Stimulated activated CD8-positive, alpha-beta memory T cell treated with anti-CD3 and anti-CD28 coated beads, Interleukin-4, amount 100 ng/mL, for 48 hours (primary cell): Measurements from ENCODE around the gene INPP4B.

Experiments
- DNase-seq: peaks from one replicate; pipeline ENCODE4 v3.0.0-alpha.2; 2020

INPP4B gene

GRCh38 chr4:142329313-142329712, 516.8 kb downstream of the INPP4B start:
- DNase-seq = no peak

GRCh38 chr4:142326181-142326580, 519.9 kb downstream of the INPP4B start:
- no peak for DNase-seq

DNA sequence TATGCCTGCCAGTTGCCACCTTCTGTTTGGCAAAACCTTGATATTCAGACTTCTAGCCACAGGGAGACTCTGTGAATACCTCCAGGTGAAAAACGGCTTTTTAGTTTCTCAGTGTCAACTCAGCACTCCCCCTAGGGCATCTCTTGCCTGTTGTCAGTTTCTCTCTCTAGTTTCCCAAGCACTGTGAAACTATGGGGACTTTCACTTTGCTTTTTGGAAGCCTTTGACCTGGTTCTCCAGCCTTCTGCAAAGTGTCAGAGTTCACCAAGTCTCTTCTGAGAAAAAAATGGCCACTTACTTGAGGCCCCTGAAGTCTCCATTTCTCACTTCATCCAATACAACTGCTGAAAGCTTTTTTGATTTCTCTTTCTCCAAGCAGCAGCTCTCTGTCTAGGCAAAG, 521.5 kb downstream of the INPP4B start:
- DNase-seq = no peak

- DNase-seq = no peak
Measured at GRCh38 chr4:142322996-142323395, 523.1 kb downstream of the INPP4B start.

DNA sequence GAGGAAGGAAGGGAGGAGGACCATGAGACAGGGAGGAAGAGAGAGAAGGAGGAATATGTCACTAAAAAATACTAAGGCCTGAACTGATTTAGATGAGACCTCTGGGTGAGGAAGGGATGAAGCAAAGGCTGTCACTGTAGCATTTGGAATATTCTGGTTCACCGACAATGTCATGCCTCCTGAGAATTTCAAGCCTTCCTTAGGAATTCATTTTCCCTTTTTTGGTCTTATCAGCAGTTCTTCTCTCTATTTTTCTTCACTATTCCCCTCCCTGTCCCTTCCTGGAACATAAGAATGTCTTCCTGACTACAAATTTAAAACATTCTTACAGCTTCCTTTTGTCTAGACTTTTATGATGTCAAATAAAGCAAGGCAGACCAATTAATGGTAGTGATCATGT, 527.8 kb downstream of the INPP4B start:
- DNase-seq = no peak

DNA sequence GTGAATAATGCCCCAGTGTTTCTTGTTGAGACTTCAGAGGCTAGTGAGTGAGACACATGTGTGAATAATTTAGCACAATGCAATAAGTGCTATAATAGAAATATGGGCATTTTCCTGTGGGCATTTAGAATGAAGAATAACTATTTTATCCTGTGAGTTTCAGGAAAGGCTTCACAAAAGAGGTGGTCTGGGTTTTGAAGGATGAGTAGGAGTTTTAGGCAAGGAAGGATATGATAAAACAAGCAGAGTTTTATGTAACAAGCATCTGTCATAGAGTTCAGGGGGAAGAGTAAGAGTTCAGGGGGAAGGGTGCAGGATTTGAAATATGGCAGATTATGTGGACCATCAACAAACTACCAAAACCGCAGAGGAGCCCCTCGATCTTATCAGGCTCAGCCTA, 529.2 kb downstream of the INPP4B start:
- no peak for DNase-seq

DNA sequence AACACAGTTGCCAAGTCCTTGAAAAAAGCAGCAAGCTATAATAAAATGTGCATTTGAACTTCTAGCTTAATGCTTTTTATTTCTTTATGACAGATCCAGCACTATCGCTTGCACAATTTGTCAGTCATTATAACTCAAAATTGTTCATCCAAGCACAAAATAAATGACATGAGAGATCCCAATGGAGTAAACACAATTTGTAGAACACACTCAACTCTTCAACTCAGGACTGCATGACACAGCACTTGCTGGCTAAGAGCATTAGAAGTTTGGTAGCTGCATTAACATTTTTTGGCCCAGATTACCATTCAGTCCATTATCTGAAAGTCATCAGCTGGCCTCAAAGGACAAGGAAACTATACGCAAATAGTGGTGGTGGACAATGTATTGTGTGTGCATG, 530.1 kb downstream of the INPP4B start:
- no peak for DNase-seq

DNA sequence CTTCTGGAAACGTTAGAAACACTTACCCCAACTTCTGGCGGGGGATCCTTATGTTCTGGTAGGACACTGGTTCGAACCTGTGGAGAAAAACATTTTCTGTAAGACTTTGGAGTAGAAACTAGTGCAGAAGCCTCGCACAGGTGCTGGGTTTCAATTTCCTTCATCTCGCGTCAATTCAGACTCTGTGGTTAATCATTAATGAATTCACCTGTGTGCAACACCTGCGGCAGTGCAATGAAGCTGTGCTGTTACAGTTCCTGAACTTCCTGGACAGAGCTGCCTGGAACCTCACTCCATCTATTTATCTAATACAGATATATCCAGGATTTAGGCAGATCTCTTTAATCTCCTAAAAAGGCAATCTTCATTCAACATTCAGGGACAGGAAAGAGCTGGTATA, 531.4 kb downstream of the INPP4B start:
- no peak for DNase-seq

DNA sequence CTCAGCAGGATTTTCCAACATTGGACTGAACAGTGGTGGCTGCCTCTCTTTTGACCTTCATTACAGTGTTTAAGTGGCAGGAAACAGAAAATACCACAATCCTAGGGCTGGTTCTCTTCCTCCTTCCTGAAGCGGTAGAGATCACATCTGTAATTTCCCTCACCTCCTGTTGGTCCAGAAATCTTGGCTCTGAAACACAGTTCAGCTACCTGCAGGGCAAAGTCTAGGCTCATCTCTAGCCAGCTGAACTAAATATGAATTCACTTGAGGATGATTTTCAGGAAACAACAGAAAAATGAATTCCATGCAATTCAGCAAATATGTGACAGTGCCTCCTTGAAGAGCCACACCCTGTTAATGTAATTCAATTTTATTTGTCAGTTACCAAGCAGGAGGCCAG, 531.9 kb downstream of the INPP4B start:
- DNase-seq = no peak

- DNase-seq = no peak
Measured at GRCh38 chr4:142312391-142312790, 533.7 kb downstream of the INPP4B start.

DNA sequence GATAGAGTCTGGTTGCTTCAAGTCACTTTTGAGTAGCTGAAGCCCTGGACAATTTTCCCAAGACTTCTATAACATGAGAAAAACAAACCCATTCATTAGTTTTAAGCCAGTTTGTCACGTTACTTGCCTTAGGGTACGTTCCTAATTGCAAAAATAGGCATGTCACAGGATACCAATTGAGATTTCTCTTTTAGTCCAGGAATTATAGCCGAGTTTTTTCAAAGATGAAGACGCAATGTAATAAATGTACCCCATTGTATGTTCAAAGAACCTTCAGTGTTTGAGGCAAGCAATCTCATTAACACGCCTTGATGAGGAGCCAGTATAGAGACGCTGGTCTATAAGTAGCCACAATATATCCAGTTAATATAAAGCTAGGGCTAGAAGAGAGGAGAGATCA, 534.2 kb downstream of the INPP4B start:
- no peak for DNase-seq

DNA sequence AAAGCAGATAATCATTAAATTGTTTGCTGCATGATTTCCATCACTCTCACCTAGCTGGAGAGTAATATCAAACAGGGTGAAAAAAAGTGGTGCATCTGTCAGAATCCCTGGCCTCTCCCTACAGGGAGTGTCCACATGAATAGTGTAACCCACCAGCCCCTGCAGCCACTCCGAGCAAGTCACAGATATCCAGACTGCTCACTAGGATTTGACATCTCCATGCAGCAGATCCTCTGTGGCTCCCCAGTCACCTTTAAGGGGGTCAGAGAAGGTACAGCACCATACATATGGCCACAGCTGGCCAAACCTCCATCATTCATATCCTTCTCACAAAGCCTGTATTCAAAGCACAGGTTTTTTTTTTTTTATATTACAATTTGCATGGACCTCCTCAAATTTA, 536.3 kb downstream of the INPP4B start:
- no peak for DNase-seq

- no peak for DNase-seq
Measured at GRCh38 chr4:142307857-142308256, 538.2 kb downstream of the INPP4B start.

- no peak for DNase-seq
Measured at GRCh38 chr4:142297313-142297712, 548.8 kb downstream of the INPP4B start.

- no peak for DNase-seq
Measured at GRCh38 chr4:142293536-142293935, 552.6 kb downstream of the INPP4B start.

- no peak for DNase-seq
Measured at GRCh38 chr4:142292231-142292630, 553.9 kb downstream of the INPP4B start.

DNA sequence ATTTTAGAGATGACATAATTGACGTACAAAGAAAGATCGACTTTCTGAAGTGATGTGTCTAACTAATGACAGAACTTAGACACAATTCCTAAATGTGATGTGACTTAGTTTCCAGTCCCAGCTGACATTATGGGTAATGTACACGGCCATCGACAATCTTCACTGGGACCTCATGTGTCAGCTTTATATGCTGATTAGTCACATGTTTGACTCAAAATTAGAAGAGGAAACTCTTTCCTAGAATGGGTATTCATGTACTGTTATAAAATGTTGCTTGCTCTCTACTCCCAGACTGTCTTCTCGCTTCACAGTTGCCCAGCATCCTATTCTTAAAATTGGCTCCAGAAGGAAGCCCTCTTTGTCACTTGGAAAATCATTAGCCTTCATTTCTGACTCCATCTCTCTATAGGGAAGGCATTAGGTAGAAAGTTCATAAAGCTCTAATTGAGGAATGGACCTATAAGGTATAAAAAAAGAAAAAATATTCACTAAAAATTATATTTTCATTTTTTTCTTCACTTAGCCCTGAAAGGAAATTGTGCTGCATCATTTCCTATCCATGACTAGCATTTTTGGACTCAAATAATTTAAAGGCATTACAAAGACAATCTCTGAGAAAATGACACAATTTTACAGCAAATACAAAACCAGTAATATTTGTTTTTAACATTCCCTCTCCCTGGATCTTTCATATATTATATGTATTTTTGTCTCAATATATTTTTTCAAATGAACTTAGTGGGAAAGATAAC, 554.6 kb downstream of the INPP4B start:
- DNase-seq = no peak

DNA sequence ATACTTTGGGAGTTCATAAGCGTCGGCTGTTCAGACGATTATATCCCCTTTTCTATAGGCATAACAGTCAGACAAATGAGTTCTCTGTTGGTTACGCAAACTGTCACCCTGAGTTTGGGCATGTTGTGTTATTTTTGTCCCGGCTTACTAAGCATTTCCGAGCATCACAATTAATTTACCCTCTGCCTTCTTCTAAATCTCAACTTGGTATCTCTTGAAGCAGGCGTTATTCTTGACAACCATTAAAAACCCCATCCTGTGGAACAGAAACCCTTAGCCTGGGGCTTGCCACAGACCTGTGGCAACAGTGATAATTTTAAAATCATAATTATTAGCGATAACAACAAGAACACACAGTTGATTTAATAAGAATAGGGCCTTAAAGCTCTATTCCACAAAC, 558.7 kb downstream of the INPP4B start:
- DNase-seq = no peak

GRCh38 chr4:142285222-142285583, 560.9 kb downstream of the INPP4B start:
- no peak for DNase-seq

DNA sequence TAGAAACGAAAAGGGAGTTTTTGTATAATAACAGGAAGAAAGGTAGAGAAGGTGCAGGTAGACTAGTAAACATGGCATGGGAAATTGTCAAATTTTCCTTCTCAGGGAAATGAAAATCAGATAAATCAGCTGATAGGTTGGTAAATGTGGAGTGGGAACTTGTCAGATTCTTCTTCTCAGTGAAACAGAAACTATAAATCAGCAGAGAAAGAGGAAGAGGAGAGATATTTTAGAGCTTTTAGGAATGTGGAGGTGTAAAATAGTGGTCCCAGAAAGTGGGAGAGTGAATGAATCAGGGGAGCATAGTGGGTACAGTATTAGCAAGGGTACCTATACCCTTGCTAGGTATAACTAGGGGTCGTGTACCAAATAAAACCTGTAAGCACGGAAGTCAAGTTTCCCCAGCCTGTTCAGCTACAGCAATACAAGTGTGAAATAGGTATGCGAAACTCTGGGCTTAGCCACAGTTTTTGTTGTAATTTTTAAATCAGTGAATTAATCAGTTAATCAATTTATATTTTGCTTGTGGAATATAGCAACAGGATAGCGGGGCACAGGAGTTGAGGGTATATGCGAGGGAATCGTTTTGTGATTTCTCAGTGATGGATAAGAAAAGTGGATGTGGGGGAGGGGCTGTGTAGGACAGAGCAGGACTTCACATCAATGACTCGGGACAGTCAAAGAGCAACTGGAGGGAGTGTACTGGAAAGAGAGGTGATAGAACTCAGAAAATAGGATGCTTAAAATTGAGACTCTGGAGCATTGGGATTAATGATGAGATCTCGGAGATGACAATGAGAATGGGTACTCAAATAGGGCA, 561.5 kb downstream of the INPP4B start:
- no peak for DNase-seq

DNA sequence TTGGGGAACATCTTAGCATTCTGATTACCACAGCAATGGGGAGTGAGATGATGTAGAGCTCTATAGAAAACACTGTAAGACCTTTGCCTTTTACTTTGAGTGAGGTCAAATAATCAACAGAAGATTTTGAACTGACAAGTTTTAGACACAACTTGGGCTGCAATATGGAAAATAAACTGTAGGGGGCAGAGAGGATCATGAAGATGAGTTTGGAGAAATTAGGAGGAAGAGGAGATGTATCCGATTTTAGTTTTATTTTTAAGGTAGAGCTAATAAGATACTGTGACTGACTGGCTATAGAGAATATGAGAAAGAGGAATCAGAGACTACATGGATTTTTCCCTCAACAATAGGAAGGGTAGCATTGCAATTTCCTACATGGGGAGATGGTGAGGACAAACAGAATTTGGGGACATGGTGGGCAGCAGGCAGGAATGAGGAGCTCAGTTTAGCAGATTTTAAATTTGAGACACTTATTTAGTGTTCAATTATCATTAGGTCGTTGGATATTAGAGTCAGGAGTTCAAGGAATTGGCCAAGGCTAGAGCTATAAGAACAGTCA, 563.1 kb downstream of the INPP4B start:
- no peak for DNase-seq

GRCh38 chr4:142281999-142282398, 564.1 kb downstream of the INPP4B start:
- DNase-seq = no peak

DNA sequence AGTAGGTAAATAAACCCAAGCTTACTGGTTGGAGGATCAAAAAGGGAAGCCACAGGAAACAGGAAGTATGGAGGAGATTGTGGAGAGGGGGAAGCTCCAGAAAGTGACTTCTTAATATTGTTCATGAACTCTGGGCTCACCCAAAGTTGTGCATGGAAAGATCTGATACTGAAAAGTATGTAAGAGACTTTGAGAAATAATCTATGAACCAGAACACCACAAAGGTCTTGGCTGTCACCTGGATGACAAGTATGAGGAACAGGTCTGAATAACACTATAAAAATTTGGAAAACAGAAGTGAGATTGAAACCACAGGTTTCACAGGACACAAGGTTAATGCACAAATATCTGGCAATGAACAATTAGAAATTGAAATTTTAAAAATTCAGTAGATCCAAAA, 567.4 kb downstream of the INPP4B start:
- DNase-seq = no peak

DNA sequence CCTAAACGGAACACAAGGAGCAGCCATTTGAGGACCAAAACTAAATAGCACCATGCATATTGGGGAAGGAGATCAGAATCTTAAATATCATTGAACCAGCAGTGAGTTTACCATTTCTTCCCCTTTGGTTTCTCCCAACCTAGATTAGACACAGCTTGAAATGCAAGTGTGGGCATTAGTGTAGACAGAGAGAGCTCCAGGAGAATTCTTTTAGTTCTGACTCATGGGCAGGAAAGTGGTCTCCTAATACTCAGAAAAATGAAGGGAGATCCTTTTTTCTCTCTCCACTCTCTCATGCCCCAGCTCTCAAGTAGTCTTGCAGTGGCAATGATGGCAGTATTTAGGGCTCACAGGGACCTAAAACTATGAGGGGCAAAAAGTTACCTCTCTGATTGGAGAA, 567.9 kb downstream of the INPP4B start:
- no peak for DNase-seq
